SW480 (cell line): ENCODE data around the gene CBX2.
"Not testable (repeated sequence)": the region's sequence is repeated elsewhere in the genome, so short reads cannot be mapped to it uniquely, and the experiment has no call there.

ENCODE experiments used
- DNase-seq: peaks from one replicate; pipeline ENCODE4 v3.0.0-alpha.2; 2016; ENCODE audit warnings: low spot score

CBX2 gene

DNA sequence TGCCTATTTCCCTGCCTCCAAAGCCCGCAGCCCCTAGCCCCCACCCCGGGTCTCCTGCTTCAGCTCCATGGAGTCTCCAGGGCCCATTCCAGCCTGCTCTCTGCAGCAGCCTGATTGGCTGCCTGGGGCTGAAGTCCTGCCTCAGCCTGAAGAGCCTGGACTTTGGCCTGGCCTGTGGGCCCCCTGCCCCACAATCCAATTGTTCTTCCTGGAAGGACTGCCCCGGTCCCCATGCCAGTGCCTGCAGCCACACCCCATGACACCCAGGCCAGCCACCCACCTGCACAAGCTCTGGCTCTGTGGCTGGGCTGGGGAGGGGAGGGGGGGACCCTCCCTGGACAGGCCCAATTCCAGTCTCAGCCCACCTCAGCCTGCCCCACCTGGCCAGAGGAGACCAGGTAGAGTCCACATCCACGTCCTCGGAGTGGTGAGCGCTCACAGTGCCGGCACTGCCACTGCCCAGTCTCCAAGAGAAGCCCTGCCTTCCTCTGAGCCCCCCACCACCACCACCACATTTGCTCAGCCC, 34.9 kb upstream of the CBX2 start:
- DNase-seq: no peak

DNA sequence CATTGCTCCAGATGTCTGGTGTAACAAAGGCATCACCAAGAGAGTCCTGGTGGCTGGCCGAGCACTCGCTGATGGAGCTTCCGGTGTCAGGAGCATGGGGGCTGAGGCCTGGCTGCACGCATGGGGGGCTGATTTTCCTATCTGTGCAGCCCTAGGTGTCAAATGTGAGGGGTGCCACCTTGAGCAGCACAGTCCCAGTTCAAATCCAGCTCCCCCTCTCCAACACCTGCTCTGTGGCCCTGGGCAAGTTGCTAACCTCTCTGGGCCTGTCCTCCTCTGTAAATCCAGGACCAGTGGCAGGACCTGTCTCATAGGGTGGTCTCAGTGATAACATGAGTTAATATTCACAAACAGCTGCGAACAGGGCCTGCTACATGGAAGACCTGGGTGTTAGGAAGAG, 34.3 kb upstream of the CBX2 start:
- DNase-seq: no peak

- peak; percentile 25 for DNase-seq
Measured at GRCh38 chr17:79745641-79746105, 32.3 kb upstream of the CBX2 start.

DNA sequence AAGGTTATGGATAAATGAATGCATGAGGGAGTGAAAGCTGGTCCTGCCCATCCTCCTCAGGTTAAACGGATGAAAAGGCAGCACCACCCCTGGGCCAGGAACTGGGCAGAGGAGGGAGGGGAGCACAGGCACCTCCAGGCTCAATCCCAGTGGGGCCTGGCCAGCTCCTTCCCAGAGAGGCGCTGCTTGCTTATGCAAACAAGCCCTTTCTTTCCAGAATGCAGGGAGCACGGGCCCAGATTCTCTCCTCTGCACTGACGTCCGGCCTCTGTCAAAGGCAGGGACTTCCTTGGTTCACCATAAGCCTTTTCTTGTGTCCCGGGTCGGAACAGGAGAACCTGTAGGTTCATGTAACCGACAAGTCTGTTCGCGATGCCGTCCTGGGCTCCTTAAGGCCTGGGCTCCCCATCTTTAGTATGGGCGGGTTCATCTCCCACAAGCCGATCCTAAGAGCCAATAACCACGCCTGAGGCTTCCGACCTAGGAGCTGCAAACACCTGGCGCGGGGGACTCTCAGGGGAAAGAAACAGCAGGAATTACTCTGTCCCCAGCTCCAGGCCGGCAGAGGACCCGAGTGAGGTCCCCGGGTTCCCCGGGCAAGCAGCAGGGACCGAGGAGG, 30.9 kb upstream of the CBX2 start:
- DNase-seq: no peak

DNA sequence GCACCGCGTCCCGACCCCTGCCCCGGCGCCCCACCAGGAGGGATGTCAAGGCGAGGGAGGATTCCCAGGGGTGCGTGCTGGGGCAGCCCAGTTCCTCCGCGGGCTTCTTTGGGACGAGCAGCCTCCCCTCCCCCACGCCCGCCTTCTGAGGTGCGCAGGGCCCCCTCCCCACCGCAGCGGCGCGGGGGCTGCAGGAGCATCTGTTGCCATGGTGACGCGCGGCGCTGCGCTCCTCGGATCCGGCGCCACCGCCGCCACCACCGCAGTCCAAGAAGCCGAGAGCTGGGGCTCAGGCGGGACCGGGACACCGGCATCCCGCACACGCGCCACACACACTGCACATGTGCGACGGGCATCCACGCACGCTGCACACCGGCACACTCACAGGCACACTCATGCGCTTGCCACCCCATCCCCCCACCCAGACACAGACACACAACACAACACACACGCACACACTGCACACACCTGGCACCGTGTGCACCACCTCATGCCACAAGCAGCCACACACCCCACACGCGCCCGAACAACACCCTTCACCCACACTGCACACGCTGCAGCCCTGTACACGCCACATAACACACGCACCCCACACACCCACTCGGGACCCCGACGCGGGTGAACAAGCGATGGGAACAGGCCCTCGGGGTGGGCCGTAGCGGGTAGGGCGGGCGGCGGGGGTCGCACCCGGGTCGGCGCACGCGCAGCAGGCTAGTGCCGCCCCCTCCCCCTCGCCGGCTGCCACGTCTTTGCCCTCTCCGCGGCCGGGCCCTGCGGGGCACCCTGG, 30.2 kb upstream of the CBX2 start:
- no peak for DNase-seq

GRCh38 chr17:79748295-79749099, 29.5 kb upstream of the CBX2 start:
- DNase-seq: no peak

DNA sequence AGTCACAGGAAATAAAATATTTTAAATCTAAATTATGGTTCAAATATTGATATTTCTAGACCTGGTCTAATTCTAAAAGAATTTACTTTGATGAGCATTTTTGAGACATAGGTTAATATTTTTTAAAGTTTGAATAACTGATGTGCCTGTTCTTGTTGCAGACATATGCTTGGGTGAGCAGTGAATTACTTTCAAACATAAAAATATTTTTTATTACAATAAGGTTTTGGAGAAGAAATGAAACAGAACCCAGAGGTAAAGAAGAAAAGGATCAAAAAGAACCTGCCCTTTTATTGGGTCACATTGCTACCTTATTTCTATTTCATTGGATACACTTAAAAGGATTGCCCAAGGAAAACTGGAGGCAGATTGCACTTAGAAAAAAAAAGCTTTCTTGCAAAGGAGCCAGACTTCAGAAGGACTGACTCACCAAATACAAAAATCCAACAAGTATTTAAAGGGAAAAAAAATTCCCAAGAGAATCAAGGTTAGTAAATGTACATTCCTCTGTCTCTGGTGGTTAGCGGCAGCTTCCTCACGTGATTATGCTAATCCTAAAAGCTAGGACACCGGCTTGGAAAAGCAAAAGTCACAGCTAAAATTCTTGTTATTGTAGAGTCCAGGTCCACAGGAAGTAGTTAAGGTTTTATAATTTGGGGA, 28.7 kb upstream of the CBX2 start:
- peak; percentile 46 for DNase-seq

DNA sequence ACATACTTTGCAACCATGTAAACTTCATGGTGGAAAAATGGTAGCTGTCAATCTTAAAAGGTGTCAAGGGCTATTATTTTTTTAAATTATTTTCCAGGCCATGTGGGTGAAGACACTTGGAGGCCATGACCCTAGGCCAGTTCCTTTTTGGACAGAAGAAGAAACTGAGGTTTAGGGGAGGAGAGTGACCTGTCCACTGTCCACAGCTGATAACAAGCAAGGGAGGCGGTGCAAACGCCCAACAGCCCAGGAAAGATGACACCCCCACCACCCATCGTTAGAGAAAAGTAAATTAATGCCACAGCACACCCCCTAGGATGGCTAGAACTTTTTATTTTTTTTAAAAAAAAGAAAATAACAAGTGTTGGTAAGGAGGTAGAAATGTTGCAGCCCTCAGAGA, 28.0 kb upstream of the CBX2 start:
- DNase-seq: no peak

DNA sequence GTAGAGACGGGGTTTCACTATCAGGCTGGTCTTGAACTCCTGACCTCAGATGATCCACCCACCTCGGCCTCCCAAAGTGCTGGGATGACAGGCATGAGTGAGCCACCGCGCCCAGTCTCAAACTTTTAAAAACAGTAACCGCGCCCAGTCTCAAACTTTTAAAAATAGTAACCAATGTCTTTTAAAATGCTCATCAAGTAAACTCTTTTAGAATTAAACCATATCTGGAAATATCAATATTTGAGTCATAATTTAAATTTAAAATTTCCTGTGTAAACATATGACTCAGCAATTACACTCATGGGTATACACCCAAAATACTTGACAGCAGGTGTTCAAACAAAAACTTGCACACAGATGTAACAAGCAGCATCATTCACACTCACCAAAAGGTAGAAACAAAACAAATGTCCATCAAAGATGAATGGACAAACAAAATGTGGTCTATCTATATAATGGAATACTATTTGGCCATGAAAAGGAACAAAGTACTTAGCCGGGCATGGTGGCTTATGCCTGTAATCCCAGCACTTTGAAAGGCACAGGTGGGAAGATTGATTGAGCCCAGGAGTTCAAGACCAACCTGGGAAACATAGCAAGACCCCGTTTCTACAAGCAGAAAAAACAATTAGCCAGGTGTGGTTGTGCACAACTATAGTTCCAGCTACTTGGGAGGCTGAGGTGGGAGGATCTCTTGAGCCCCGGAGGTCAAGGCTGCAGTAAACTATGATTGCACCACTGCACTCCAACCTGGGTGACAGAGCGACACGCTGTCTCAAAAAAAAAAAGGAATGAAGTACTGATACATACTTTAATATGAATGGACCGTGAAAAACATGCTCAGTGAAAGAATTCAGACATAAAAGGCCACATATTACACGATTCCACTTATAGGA, 27.1 kb upstream of the CBX2 start:
- DNase-seq: peak; percentile 28

DNA sequence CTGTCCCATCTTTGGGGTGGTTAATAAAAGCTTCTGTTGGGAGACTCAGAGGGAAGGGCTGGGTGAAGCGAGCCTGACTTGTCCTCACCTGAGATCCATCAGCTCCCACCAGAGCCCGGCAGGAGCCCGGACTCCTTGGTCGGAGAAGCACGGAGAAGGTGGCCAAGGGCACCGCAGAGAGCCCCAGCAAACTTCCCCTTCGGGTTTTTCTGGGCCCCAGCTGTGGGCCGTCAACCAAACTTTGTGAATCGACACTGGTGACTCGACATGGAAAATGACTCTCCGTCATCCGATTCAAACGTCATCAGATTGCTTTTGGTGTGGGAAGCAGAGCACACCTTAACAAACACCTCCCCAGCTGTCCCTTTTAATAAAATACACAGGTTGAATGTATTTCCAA, 25.8 kb upstream of the CBX2 start:
- DNase-seq: no peak

- DNase-seq: no peak
Measured at GRCh38 chr17:79754370-79754769, 23.6 kb upstream of the CBX2 start.

- DNase-seq: not testable (repeated sequence)
Measured at GRCh38 chr17:79754903-79755302, 23.0 kb upstream of the CBX2 start.

GRCh38 chr17:79755591-79755990, 22.4 kb upstream of the CBX2 start:
- no peak for DNase-seq

GRCh38 chr17:79757140-79757745, 20.7 kb upstream of the CBX2 start:
- no peak for DNase-seq

DNA sequence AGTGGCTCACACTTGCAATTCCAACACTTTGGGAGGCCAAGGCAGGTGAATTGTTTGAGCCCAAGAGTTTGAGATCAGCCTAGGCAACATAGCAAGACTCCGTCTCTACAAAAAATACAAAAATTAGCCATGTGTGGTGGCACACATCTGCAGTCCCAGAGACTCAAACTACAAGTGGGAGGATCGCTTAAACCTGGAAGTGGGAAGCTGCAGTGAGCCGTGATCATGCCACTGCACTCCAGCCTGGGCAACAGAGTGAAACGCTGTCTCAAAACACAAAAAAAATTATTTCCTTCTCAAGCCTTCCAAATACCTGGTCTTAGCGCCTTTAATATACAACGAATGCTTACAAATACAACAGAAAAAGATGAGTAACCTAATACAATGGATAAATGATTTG, 19.7 kb upstream of the CBX2 start:
- no peak for DNase-seq

DNA sequence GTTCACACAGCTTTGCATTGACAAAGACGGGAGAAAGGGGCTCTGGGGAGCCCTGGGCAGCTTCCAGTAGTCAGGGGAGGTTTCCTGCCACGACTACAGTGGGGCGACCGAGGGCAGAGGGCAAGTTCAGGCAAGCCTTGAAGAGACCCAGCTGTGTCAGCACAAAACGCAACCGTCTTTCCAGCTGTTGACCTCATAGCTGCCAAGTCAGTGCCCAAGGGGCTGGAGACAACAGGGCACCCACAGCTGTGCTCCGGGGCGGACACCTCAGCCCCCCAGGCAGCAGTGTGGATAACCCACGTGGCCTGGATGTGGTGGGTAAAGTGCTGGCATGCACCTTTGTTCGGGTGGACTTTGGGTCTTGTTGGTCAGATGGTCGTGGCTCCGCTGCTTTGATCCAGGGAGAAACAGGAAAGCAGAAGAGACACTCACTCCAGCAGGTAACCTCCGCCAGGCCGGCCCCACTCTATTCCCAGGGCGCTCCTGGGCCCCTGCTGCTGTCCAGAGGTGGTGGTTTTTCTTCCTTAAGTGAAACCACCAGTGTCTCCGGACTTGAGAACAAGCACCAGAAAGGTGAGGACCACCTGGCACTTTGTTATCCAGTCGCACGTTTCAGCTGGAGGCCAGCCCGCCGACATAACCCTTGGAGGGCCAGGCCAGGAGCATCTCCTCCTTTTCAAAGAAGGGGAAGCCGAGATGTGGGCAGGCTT, 17.6 kb upstream of the CBX2 start:
- DNase-seq: peak; percentile 66

DNA sequence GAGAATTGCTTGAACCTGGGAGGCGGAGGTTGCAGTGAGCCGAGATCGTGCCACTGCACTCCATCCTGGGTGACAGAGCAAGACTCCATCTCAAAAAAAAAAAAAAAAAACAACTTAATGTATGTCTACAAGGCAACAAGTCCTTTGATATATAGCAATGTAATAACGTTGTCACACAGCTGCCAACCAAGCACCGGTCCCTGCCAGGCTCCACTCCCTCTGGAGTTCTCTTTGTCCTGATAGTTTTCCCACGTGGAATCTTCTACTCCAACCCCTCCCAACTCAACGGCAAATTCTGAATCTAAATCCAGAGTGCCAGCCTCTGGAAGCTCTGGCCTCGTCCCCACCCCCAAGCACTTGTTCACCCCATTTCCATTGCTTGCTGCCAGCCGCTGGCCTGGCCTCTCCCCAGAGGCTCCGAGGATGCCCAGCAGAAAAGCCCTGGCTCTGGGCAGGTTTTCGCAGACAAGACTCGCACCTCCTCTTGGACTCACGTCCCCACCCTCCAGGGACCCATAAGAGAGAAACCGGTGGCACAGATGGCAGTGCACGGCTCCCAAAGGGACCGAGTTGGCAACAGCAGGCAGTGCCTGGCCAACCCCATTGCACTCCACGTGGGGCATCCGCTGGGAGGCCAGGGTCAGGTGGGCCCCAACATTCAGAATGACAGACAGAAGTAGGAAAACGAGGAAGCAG, 15.9 kb upstream of the CBX2 start:
- DNase-seq: no peak

DNA sequence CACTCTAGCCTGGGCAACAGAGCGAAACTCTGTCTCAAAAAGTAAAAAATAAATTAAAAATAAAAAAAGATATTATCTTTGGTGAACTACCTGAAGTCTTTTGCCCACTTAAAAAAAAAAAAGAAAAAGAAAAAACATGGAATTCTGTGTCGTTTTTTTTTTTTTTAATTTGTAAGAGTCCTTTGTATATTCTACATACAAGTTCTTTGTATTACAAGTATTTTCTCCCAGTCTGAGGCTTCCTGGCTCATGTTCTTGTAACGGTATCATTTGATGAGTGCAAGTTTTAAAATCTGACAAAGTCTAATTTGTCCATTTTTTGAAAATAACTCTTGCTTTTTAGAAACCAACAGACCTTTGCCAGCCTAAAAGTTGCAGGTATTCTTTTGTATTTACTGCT, 12.2 kb upstream of the CBX2 start:
- no peak for DNase-seq
